CD4-positive, alpha-beta T cell treated with Interleukin-6 at 100 ng/mL for 8 hours (primary cell): ENCODE measurements around the gene GPR89B.
"Not testable (repeated sequence)": the region's sequence is repeated elsewhere in the genome, so short reads cannot be mapped to it uniquely, and the experiment has no call there.

ENCODE experiments used
- DNase-seq: peaks from one replicate; pipeline ENCODE4 v3.0.0-alpha.2; 2020; ENCODE audit warnings: mixed read lengths, low spot score

The GPR89B gene

GRCh38 chr1:147928236-147929132, at the start of gene GPR89B:
Gene GPR89B (plus strand): TSS chr1:147928420. CDS start chr1:147928537, 117 bp downstream.
- peak; percentile 93 for DNase-seq

- DNase-seq, result no peak
These were observed 48.3 kb upstream of the GPR89B start for GRCh38 chr1:147879911-147880310.

GRCh38 chr1:147882535-147882934, 45.7 kb upstream of the GPR89B start:
- DNase-seq, result no peak

- peak; percentile 39 for DNase-seq
These were observed 37.9 kb upstream of the GPR89B start for GRCh38 chr1:147890177-147890790.

- DNase-seq, result no peak
These were observed 37.1 kb upstream of the GPR89B start for GRCh38 chr1:147891088-147891487.

- DNase-seq, result no peak
These were observed 36.0 kb upstream of the GPR89B start for GRCh38 chr1:147892216-147892615.

GRCh38 chr1:147892731-147893214, 35.4 kb upstream of the GPR89B start:
- peak; percentile 39 for DNase-seq

- DNase-seq, result no peak
These were observed 33.1 kb upstream of the GPR89B start for GRCh38 chr1:147895123-147895522.

GRCh38 chr1:147897029-147897752, 31.0 kb upstream of the GPR89B start:
- no peak for DNase-seq

- DNase-seq, result no peak
These were observed 30.4 kb upstream of the GPR89B start for GRCh38 chr1:147897789-147898188.

GRCh38 chr1:147902253-147902845, 25.9 kb upstream of the GPR89B start, which contains the start of gene GJA8:
Gene GJA8 (plus strand): TSS chr1:147902795. CDS start chr1:147907956, 5,161 bp downstream.
- no peak for DNase-seq

- DNase-seq, result no peak
These were observed 23.5 kb upstream of the GPR89B start for GRCh38 chr1:147904726-147905125.

- no peak for DNase-seq
These were observed 20.3 kb upstream of the GPR89B start for GRCh38 chr1:147907786-147908509.

- DNase-seq, result no peak
These were observed 15.7 kb upstream of the GPR89B start for GRCh38 chr1:147912553-147912952.

GRCh38 chr1:147913362-147913942, 14.8 kb upstream of the GPR89B start:
- no peak for DNase-seq

- no peak for DNase-seq
These were observed 8.3 kb upstream of the GPR89B start for GRCh38 chr1:147919896-147920295.

GRCh38 chr1:147924813-147925212, 3.4 kb upstream of the GPR89B start:
- no peak for DNase-seq

GRCh38 chr1:147927215-147927614, 1.0 kb upstream of the GPR89B start:
- DNase-seq, result not testable (repeated sequence)

- DNase-seq, result not testable (repeated sequence)
These were observed 531 bp upstream of the GPR89B start for GRCh38 chr1:147927689-147928088.

GRCh38 chr1:147931137-147931536, 2.9 kb downstream of the GPR89B start:
- not testable (repeated sequence) for DNase-seq

GRCh38 chr1:147935296-147935695, 7.1 kb downstream of the GPR89B start:
- not testable (repeated sequence) for DNase-seq
